ENCODE data around the gene RNFT2. TPM values are rescaled to one million over a fixed set of nuclear protein-coding genes. Genes with fewer than 3 reads are reported as not detected.
A peak's percentile ranks its signal among the peaks of the same experiment; 100 is the strongest.

The RNFT2 gene
- total RNA-seq, 1 experiment from 2014 or later: 21.1 TPM

DNA sequence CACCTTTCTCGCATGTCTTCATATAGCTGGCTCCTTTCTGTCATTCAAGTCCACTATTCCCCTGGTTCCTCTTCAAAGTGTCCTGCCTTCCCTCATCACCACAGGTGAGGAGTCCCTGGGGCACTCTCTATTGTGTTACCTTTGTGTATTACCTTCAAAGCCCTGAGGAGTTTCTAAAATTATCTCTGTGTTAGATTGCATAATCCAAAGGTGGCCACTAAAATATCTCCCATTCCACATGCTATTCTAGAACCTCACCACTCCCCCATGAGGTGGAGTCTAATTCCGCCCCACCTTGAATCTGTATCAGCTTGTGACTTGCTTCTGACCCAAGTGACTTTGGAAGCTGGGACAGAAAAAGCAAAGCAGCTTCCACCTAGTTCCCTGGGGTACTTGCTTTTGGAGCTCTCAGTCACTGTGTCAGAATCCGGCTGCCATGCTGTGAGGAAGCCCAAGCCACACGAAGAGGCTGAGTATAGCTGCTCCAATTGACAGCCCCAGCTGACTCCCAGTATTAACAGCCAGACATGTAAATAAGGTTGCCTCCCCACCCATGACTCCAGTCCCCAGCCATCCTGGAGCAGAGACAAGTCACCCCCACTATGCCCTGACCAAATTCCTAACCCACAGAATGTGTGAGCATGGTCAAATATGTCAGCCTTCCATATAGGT lies 136.3 kb downstream of the RNFT2 start:
- TF ChIP-seq, protein P1, sequence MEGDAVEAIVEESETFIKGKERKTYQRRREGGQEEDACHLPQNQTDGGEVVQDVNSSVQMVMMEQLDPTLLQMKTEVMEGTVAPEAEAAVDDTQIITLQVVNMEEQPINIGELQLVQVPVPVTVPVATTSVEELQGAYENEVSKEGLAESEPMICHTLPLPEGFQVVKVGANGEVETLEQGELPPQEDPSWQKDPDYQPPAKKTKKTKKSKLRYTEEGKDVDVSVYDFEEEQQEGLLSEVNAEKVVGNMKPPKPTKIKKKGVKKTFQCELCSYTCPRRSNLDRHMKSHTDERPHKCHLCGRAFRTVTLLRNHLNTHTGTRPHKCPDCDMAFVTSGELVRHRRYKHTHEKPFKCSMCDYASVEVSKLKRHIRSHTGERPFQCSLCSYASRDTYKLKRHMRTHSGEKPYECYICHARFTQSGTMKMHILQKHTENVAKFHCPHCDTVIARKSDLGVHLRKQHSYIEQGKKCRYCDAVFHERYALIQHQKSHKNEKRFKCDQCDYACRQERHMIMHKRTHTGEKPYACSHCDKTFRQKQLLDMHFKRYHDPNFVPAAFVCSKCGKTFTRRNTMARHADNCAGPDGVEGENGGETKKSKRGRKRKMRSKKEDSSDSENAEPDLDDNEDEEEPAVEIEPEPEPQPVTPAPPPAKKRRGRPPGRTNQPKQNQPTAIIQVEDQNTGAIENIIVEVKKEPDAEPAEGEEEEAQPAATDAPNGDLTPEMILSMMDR (conservative IDR thresholded peaks at IDR 0.05): no peak
- TF ChIP-seq EZH2 (IDR thresholded peaks at IDR 0.05; ENCODE audit: low read depth): no peak

DNA sequence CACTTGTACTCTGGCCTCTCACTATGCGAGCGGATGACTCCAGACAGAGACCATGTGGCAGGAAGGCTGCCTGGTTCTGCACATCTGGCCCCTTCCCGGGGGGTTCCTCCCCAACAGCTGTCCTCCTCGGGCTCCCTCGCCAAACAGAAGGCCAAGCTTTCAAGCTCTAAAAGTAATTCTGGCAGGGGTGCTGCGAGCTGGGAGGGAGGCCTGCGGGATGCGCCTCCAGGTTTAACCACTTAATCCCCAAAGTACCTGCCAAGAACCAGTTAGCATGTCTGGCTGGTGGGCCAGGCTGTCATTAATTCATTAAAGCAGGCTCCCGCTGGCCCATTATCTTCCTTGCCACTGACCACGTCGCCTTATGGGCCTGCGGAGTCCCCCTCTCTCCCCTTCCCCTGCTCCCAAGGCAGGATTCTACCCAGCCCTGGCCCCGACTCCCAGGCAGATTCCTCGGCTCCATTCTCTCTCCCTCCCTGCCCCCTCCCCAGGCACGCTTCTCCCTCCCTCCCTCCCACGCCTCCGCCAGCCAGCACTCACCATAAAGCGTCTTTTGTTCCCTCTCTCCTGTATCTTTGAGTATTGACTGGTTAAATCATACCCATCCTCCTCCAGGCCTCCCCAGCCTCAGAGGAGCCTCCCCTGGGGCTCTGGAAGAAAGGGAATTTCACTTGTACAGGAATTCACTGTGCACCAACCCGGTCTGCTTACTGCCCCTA lies 138.2 kb downstream of the RNFT2 start:
- CTCF ChIA-PET: no interaction called here
- Histone ChIP-seq H3K9me3 (ENCODE audit: insufficient read depth, low read depth) (peaks cover 3% of the 10 kb centered on the region; the same call in 1 of the 2 replicates), H3K4me2 (no peak overlapping the region), H3K27me3 (ENCODE audit: insufficient read depth, low read depth) (peaks cover 3% of the 10 kb centered on the region; the same call in 1 of the 2 replicates), H3K4me1 (replicated peaks; ENCODE audit: insufficient read depth) (peaks cover 15% of the 10 kb centered on the region), H2AFZ (no peak overlapping the region), H3K36me3 (ENCODE audit: low read depth) (0 out of 2 replicates have a peak, but pooled peaks cover 8% of the 10 kb centered on the region), H3K79me2 (ENCODE audit: low read depth) (peaks cover 19% of the 10 kb centered on the region; the same call in 1 of the 2 replicates), H3K27ac (no peak overlapping the region), H3K4me3 (no peak overlapping the region), H4K20me1 (ENCODE audit: insufficient read depth) (no peaks in the 10 kb centered on the region), H3F3A (ENCODE audit: insufficient read depth, low read depth) (peaks cover 25% of the 10 kb centered on the region), H3K9me2 (ENCODE audit: insufficient read depth) (no peaks in the 10 kb centered on the region)
- POLR2A ChIA-PET (ENCODE audit: unreplicated experiment): no interaction called here
- BruUV-seq (replicated peaks): no TSS peak
- intact Hi-C loops (cut with micrococcal nuclease; ENCODE audit: unreplicated experiment): no loop called here
- TF ChIP-seq, protein P1 (conservative IDR thresholded peaks at IDR 0.05): no peak
- no peak for TF ChIP-seq EZH2 (IDR thresholded peaks at IDR 0.05; ENCODE audit: low read depth)
- DNase-seq: no peak

More for the DNA sequence above, 136.3 kb downstream of the RNFT2 start:
- Histone ChIP-seq H3K4me1 (replicated peaks; ENCODE audit: insufficient read depth) (peaks cover 15% of the 10 kb centered on the region), H3K27ac (no peak overlapping the region), H3K36me3 (ENCODE audit: low read depth) (0 out of 2 replicates have a peak, but pooled peaks cover 8% of the 10 kb centered on the region), H3K4me3 (no peak overlapping the region), H3F3A (ENCODE audit: insufficient read depth, low read depth) (peaks cover 15% of the 10 kb centered on the region), H3K27me3 (ENCODE audit: insufficient read depth, low read depth) (peaks cover 3% of the 10 kb centered on the region; the same call in 1 of the 2 replicates), H3K4me2 (no peak overlapping the region), H2AFZ (no peak overlapping the region), H4K20me1 (ENCODE audit: insufficient read depth) (no peaks in the 10 kb centered on the region), H3K9me2 (ENCODE audit: insufficient read depth) (no peaks in the 10 kb centered on the region), H3K79me2 (ENCODE audit: low read depth) (peaks cover 16% of the 10 kb centered on the region; the same call in 1 of the 2 replicates), H3K9me3 (ENCODE audit: insufficient read depth, low read depth) (peaks cover 3% of the 10 kb centered on the region; the same call in 1 of the 2 replicates)
- BruUV-seq (replicated peaks): no TSS peak
- intact Hi-C loops (cut with micrococcal nuclease; ENCODE audit: unreplicated experiment): no loop called here
- DNase-seq: no peak
- CTCF ChIA-PET: no interaction called here
- POLR2A ChIA-PET (ENCODE audit: unreplicated experiment): interaction anchor here (0.5 kb wide), 1 partner anchor 79 kb away, joined by 4 read pairs; no protein-coding TSS in a partner anchor

DNA sequence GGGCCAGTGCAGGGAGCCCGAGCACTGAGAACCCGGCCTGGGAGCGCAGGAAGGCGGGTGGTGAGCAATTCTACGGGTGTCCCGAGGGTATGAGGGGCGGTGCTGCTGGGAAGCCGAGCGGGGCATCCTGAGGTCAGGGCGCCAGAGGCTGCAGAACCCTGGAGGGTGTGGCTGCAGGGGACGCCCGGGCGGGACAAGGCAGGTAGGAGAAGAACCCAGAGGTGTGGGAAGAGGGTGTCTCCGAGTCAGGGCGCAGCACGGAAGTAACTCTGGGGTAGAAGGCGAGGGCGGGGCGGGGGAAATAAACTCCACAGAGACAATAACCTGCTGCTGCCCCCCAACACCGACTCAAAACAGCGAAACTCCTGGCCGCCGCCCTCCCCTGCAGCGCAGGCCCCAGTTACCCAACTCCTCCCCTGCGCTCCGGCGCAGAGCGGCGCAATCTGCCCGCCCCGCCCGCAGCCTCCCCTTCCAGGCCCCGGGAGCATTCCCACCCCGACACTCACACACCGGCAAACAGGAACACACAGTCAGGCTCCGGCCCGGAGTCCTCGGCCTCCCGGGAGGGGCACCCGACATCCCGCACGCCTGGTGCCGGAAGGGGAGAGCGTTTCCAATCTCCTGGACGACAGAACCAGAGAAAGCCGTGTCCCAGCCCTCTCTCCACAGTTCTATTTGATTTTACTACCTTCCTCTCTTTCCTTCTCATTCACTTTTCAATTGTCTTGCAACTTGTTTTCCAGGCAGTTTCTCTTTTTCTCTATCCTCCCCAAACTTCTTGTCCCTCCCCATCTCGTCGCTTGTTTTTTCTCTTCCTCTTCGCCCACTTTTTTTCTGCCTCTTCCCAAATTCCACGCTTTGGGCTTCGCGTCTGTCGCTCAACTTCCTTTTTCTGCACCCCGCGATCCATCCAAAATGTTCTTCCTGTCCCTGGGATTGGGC lies 140.7 kb downstream of the RNFT2 start:
- H3F3A ChIP-seq (ENCODE audit: insufficient read depth, low read depth): peaks cover 37% of the 10 kb centered on the region
- H3K4me2 ChIP-seq: peak overlapping the region; percentile 96
- CTCF ChIA-PET: no interaction called here
- H2AFZ ChIP-seq: peak overlapping the region; percentile 63; the same call in 1 of the 2 replicates
- H3K4me3 ChIP-seq: peak overlapping the region; percentile 67
- intact Hi-C loops (cut with micrococcal nuclease; ENCODE audit: unreplicated experiment): loop anchor here (1.0 kb wide), 1 partner anchor 66 kb away; no protein-coding TSS in a partner anchor
- TF ChIP-seq, protein P1 (conservative IDR thresholded peaks at IDR 0.05): no peak
- TF ChIP-seq EZH2 (IDR thresholded peaks at IDR 0.05; ENCODE audit: low read depth): no peak
- H3K27ac ChIP-seq: peak overlapping the region; percentile 72
- H3K79me2 ChIP-seq (ENCODE audit: low read depth): peaks cover 19% of the 10 kb centered on the region; the same call in 1 of the 2 replicates
- peaks cover 3% of the 10 kb centered on the region; the same call in 1 of the 2 replicates for H3K9me3 ChIP-seq (ENCODE audit: insufficient read depth, low read depth)
- H3K36me3 ChIP-seq (ENCODE audit: low read depth): 0 out of 2 replicates have a peak, but pooled peaks cover 8% of the 10 kb centered on the region
- BruUV-seq (replicated peaks): TSS peak; percentile 83
- H4K20me1 ChIP-seq (ENCODE audit: insufficient read depth): no peaks in the 10 kb centered on the region
- DNase-seq: peak; percentile 88 to 92
- H3K9me2 ChIP-seq (ENCODE audit: insufficient read depth): no peaks in the 10 kb centered on the region
- peaks cover 3% of the 10 kb centered on the region; the same call in 1 of the 2 replicates for H3K27me3 ChIP-seq (ENCODE audit: insufficient read depth, low read depth)
- POLR2A ChIA-PET (ENCODE audit: unreplicated experiment): no interaction called here
- H3K4me1 ChIP-seq (replicated peaks; ENCODE audit: insufficient read depth): peaks cover 22% of the 10 kb centered on the region
